ENCODE results near the gene HNF4A. TPM values are rescaled to one million over a fixed set of nuclear protein-coding genes. Genes with fewer than 3 reads are reported as not detected.

Gene HNF4A
- total and polyA plus RNA-seq, 2 of the 13 experiments (the other 11 are each of a cell fraction or from before 2014, with no cell fraction given): 80.9 to 169 TPM

DNA sequence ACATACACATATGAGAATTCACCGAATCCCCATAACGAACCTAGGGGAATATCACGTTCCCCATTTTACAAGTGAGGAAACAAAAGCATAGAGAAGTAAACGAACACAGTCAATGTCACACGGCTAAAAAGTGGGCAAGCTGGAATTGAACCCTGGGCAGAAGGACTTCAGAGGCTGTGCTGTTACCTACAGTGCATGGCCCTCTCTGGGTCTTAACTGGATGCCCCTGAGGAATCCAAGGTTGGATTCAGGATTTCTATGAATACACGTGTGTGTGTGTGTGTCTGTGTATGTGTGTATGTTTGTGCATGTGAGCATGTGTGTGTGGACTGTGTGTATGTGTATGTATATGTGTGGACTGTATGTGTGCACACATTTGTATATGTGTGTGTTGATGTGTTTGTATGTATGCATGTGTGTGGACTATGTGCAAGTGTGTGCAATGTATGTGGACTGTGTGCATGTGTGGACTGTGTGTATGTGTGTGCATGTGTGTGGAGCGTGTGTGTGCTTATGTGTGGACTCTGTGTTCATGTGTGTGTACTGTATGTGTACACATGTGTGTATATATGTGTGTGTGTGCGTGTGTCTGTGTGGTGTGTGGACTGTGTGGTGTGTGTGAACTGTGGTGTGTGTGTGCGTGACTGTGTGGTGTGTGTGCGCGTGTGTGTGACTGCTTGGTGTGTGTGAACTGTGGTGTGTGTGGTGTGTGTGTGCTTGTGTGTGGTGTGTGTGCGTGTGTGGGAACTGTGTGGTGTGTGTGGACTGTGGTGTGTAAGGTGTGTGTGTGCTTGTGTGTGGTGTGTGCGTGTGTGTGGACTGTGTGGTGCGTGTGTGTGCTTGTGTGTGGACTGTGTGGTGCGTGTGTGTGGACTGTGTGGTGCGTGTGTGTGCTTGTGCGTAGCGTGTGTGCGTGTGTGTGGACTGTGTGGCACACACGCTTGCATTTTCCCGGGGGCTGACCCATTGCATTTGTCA, 49.0 kb downstream of the HNF4A start (continued):
- TF ChIP-seq, protein P1, sequence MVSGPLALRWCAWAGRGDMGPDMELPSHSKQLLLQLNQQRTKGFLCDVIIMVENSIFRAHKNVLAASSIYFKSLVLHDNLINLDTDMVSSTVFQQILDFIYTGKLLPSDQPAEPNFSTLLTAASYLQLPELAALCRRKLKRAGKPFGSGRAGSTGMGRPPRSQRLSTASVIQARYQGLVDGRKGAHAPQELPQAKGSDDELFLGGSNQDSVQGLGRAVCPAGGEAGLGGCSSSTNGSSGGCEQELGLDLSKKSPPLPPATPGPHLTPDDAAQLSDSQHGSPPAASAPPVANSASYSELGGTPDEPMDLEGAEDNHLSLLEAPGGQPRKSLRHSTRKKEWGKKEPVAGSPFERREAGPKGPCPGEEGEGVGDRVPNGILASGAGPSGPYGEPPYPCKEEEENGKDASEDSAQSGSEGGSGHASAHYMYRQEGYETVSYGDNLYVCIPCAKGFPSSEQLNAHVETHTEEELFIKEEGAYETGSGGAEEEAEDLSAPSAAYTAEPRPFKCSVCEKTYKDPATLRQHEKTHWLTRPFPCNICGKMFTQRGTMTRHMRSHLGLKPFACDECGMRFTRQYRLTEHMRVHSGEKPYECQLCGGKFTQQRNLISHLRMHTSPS (CRISPR knock-in tag; IDR thresholded peaks at IDR 0.05; ENCODE audit: low read depth): no peak
- TF ChIP-seq ZNF556 (CRISPR knock-in tag; IDR thresholded peaks at IDR 0.05; ENCODE audit: borderline replicate concordance) (0 out of 2 replicates have a peak, but pooled peaks have one; percentile 86), ZNF724P (CRISPR knock-in tag; IDR thresholded peaks at IDR 0.05; ENCODE audit: borderline replicate concordance) (0 out of 2 replicates have a peak, but pooled peaks have one; percentile 23), HNF1A (IDR thresholded peaks at IDR 0.05; ENCODE audit: low read depth) (no peak), HNF1A (CRISPR knock-in tag; IDR thresholded peaks at IDR 0.05; ENCODE audit: borderline replicate concordance) (0 out of 2 replicates have a peak, but pooled peaks have one; percentile 46), PITX1 (CRISPR knock-in tag; IDR thresholded peaks at IDR 0.05) (no peak), ZNF761 (CRISPR knock-in tag; conservative IDR thresholded peaks at IDR 0.05) (no peak), SCMH1 (CRISPR knock-in tag; IDR thresholded peaks at IDR 0.05; ENCODE audit: borderline replicate concordance) (no peak), ZNF326 (CRISPR knock-in tag; IDR thresholded peaks at IDR 0.05; ENCODE audit: borderline replicate concordance) (peak; percentile 95), ZHX2 (IDR thresholded peaks at IDR 0.05; ENCODE audit: low read depth) (no peak), ZHX2 (CRISPR knock-in tag; IDR thresholded peaks at IDR 0.05; ENCODE audit: borderline replicate concordance) (no peak), ZNF782 (CRISPR knock-in tag; IDR thresholded peaks at IDR 0.05; ENCODE audit: borderline replicate concordance) (no peak), KDM5B (CRISPR knock-in tag; IDR thresholded peaks at IDR 0.05; ENCODE audit: borderline replicate concordance) (no peak), ZNF138 (CRISPR knock-in tag; IDR thresholded peaks at IDR 0.05; ENCODE audit: low read depth) (no peak), NCOA1 (CRISPR knock-in tag; IDR thresholded peaks at IDR 0.05) (no peak)
- TF ChIP-seq, protein P2, sequence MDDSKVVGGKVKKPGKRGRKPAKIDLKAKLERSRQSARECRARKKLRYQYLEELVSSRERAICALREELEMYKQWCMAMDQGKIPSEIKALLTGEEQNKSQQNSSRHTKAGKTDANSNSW (CRISPR knock-in tag; IDR thresholded peaks at IDR 0.05; ENCODE audit: borderline replicate concordance): no peak
